Ascending aorta (tissue), 2 donors: ENCODE results near the gene HIRIP3. TPM values are rescaled to one million over a fixed set of nuclear protein-coding genes. Genes with fewer than 3 reads are reported as not detected.
A peak's percentile ranks its signal among the peaks of the same experiment; 100 is the strongest.
"Not testable (repeated sequence)": the region's sequence is repeated elsewhere in the genome, so short reads cannot be mapped to it uniquely, and the experiment has no call there.

Source experiments
- DNase-seq, 2 donors: peaks; one replicate each; pipeline ENCODE4 v3.0.0-alpha.2; 2019; ENCODE audit warnings: low spot score in 2 of 2
- H3K27ac ChIP-seq, 2 donors: fragments of 200-600 bp; sonication (generic); one replicate each; pipeline ENCODE4 v1.5.1; 2016 to 2017; ENCODE audit warnings: mild to moderate bottlenecking in 1 of 2
- H3K27me3 ChIP-seq: fragments of 200-600 bp; sonication (generic); one replicate; pipeline ENCODE4 v1.5.1; 2017
- H3K36me3 ChIP-seq, 2 donors: fragments of 200-600 bp; sonication (generic); one replicate each; pipeline ENCODE4 v1.5.1; 2016
- H3K4me1 ChIP-seq, 2 donors: fragments of 200-600 bp; sonication (generic); one replicate each; pipeline ENCODE4 v1.5.1; 2016 to 2017; ENCODE audit warnings: mild to moderate bottlenecking in 1 of 2
- H3K4me3 ChIP-seq, 2 donors: fragments of 200-600 bp; sonication (generic); one replicate each; pipeline ENCODE4 v1.5.1; 2016 to 2017; ENCODE audit warnings: mild to moderate bottlenecking in 1 of 2
- H3K9me3 ChIP-seq, 2 donors: fragments of 200-600 bp; sonication (generic); one replicate each; pipeline ENCODE4 v1.5.1; 2016
- CTCF ChIP-seq, 3 experiments: fragments of 200-600 bp in 2 of 3; fragments of 450-650 bp in 1 of 3; sonication (generic) in 2 of 3; IDR thresholded peaks; one replicate each; pipeline ENCODE4 v1.5.1; 2016 to 2019; ENCODE audit warnings: antibody characterized with exemption in 3 of 3, mild to moderate bottlenecking in 1 of 3, moderate library complexity in 1 of 3
- intact Hi-C: fragments of 100-400 bp; cut with DNase I; formaldehyde crosslinking; loops from one replicate; pipeline ENCODE4 v1.15.1; 2023
- total RNA-seq: library from RNA; depleted of rRNA; stranded (reverse); fragments of >200 nt; gene quantifications from one replicate; pipeline ENCODE4 v1.1.0, GENCODE V29; 2016

HIRIP3 gene
- total RNA-seq, 1 donor from 2014 or later, result 2.0 TPM

GRCh38 chr16:29968205-29968604 is 27.2 kb downstream of the HIRIP3 start:
- H3K36me3 ChIP-seq, result peaks cover 33% of the 10 kb centered on the region in 2 donors
- H3K9me3 ChIP-seq, result no peaks in the 10 kb centered on the region
- DNase-seq, result no peak
- no peaks in the 10 kb centered on the region for H3K27me3 ChIP-seq
- peaks cover 0 to 5% of the 10 kb centered on the region in 2 donors for H3K4me1 ChIP-seq
- no peak for TF ChIP-seq CTCF (IDR thresholded peaks at IDR 0.05)
- no peak overlapping the region for H3K27ac ChIP-seq
- H3K4me3 ChIP-seq, result no peak overlapping the region
- intact Hi-C loops, result no loop called here

GRCh38 chr16:29963021-29963743 is 32.2 kb downstream of the HIRIP3 start:
- H3K27me3 ChIP-seq, result no peaks in the 10 kb centered on the region
- H3K9me3 ChIP-seq, result no peaks in the 10 kb centered on the region
- peaks cover 5 to 8% of the 10 kb centered on the region in 2 donors for H3K36me3 ChIP-seq
- intact Hi-C loops, result loop anchor here (2.0 kb wide), 1 partner anchor 34 kb away; the partner anchor contains the start of gene INO80E
- H3K4me1 ChIP-seq, result peaks cover 0 to 5% of the 10 kb centered on the region in 2 donors
- H3K4me3 ChIP-seq, result peak overlapping the region; percentile 71 to 75
- peak overlapping the region; percentile 85 to 94 for H3K27ac ChIP-seq
- no peak for DNase-seq
- TF ChIP-seq CTCF (IDR thresholded peaks at IDR 0.05), result no peak

GRCh38 chr16:29962344-29962994 is 32.9 kb downstream of the HIRIP3 start:
- H3K27ac ChIP-seq, result peak overlapping the region; percentile 85 to 94
- H3K36me3 ChIP-seq, result peaks cover 0 to 4% of the 10 kb centered on the region in 2 donors
- peaks cover 0 to 5% of the 10 kb centered on the region in 2 donors for H3K4me1 ChIP-seq
- intact Hi-C loops, result loop anchor here (2.0 kb wide), 1 partner anchor 34 kb away; the partner anchor contains the start of gene INO80E
- peak overlapping the region; percentile 71 to 75 for H3K4me3 ChIP-seq
- H3K27me3 ChIP-seq, result no peaks in the 10 kb centered on the region
- no peaks in the 10 kb centered on the region for H3K9me3 ChIP-seq
- DNase-seq, result no peak
- TF ChIP-seq CTCF (IDR thresholded peaks at IDR 0.05), result no peak

DNA sequence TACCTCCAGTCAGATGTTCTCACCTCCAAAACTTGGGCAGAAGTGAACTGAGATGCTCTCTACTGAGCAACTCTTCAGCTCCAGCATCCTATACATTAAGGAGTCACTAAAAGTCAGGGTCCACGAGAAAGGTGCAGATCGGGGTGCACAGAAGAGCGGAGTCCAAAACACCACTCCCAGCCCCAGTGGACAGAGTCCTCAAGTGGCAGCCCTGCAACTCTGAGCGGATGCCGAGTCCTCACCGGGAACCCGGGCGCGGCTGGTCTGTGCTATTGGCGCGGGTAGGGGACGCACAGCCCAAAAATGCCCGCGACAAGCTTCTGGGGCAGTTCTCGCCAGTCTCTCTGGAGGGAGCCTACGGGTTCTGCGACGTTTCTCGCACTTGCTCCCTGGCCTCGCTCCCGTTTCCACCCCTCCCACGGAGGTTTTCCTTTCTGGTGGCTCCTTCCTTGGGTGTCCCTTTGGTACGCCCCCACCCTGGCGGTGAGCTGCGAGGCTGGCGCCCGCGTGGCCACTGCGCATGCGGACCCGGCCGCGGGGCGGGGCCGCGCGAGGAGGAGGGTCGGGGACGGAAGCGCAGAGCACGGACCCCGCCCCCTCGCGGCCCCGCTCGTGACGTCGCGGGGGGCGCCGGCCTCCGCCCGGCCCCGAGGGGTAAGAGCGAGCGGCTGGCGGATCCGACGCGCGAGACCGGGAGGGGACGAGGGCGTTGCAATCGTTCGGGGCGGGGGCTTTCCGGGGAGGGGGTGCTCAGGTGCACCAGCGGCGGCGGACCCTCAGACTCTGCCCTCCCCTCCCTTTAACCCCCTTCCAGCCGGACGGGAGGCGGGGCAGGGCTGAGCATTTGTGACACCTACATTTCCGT is 33.7 kb downstream of the HIRIP3 start, which contains the start of gene TMEM219:
Gene TMEM219, plus strand, starts transcription at position 601 of the 865 bp plus-strand sequence. CDS start 1,065 bp downstream, outside the sequence.
- peak; percentile 37 to 80 (median 42) for TF ChIP-seq CTCF (IDR thresholded peaks at IDR 0.05)
- no peaks in the 10 kb centered on the region for H3K36me3 ChIP-seq
- H3K27ac ChIP-seq, result peak within 1 kb of the TSS; percentile 85 to 94
- peak; percentile 73 to 97 for DNase-seq
- H3K4me1 ChIP-seq, result peaks cover 0 to 5% of the 10 kb centered on the region in 2 donors
- no peaks in the 10 kb centered on the region for H3K27me3 ChIP-seq
- H3K9me3 ChIP-seq, result no peaks in the 10 kb centered on the region
- peak within 1 kb of the TSS; percentile 71 to 75 for H3K4me3 ChIP-seq
- intact Hi-C loops, result loop anchor here (1.0 to 2.0 kb wide), 3 partner anchors 12 to 35 kb away; partner anchors contain the start of genes INO80E, KCTD13 and TAOK2

DNA sequence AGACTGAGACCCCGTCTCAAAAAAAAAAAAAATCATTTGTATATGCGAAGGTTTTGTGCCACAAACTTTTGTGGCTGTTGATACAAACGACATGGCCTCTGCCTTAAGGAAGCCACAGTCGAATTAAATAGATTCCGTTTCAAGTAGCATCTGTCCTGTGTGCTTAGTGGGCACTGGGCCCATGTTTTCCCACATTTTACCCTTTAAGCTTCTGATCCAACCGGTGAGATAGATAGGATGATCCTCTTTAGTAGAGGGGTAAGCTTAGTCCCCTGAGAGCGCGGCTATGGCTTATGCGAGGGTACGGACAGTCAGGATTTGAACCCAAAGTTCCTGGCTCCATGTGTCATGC is 34.3 kb downstream of the HIRIP3 start:
- no peak for DNase-seq
- H3K4me3 ChIP-seq, result peak overlapping the region; percentile 71 to 75
- H3K27ac ChIP-seq, result peak overlapping the region; percentile 85 to 94
- H3K36me3 ChIP-seq, result no peaks in the 10 kb centered on the region
- peaks cover 0 to 5% of the 10 kb centered on the region in 2 donors for H3K4me1 ChIP-seq
- H3K9me3 ChIP-seq, result no peaks in the 10 kb centered on the region
- intact Hi-C loops, result loop anchor here (1.0 kb wide), 2 partner anchors 12 to 35 kb away; partner anchors contain the start of genes KCTD13 and TAOK2
- H3K27me3 ChIP-seq, result no peaks in the 10 kb centered on the region
- no peak for TF ChIP-seq CTCF (IDR thresholded peaks at IDR 0.05)

DNA sequence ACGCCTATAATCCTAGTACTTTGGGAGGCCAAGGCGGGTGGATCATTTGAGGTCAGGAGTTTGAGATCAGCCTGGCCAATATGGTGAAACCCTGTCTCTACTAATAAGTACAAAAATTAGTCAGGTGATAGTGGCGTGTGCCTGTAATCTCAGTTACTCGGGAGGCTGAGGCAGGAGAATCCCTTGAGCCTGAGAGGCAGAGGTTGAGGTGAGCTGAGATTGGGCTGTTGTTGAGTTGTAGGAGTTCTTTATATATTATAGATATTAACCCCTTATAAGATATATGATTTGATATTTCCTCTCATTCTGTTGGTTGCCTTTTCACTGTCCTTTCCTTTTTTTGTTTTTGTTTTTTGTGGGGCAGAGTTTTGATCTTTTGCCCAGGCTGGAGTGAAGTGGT is 35.6 kb downstream of the HIRIP3 start:
- H3K27ac ChIP-seq, H3K9me3 ChIP-seq, intact Hi-C loops, H3K4me1 ChIP-seq, DNase-seq, H3K27me3 ChIP-seq, H3K4me3 ChIP-seq, H3K36me3 ChIP-seq: not testable (repeated sequence)
